MM.1S (cell line): ENCODE results near the gene PDGFRB.

Experiments
- DNase-seq: peaks from one replicate; pipeline ENCODE4 v3.0.0-alpha.2; 2015
- H2AFZ ChIP-seq: fragments of 300-600 bp; sonication (generic); 2 replicates; pipeline ENCODE4 v1.6.0; 2016; ENCODE audit warnings: antibody characterized with exemption, low read length
- H3F3A ChIP-seq: fragments of 300-600 bp; sonication (generic); 2 replicates; pipeline ENCODE4 v1.6.1; 2016; ENCODE audit warnings: mild to moderate bottlenecking, antibody characterized with exemption, low read length, moderate library complexity, mixed read lengths; ENCODE audit not compliant: insufficient read depth
- H3K27ac ChIP-seq: fragments of 300-600 bp; sonication (generic); 2 replicates; pipeline ENCODE4 v1.5.1; 2016; ENCODE audit warnings: mild to moderate bottlenecking, low read length
- H3K27me3 ChIP-seq: fragments of 300-600 bp; sonication (generic); replicated peaks from 2 replicates; pipeline ENCODE4 v1.6.0; 2016; ENCODE audit warnings: low read length; ENCODE audit not compliant: insufficient read depth
- H3K36me3 ChIP-seq: fragments of 300-600 bp; sonication (generic); replicated peaks from 2 replicates; pipeline ENCODE4 v1.6.1; 2016; ENCODE audit warnings: mild to moderate bottlenecking, low read length, mixed read lengths; ENCODE audit not compliant: insufficient read depth
- H3K4me1 ChIP-seq: fragments of 300-600 bp; sonication (generic); 2 replicates; pipeline ENCODE4 v1.6.1; 2016; ENCODE audit warnings: low read length, mixed read lengths
- H3K4me2 ChIP-seq: fragments of 300-600 bp; sonication (generic); 2 replicates; pipeline ENCODE4 v1.6.0; 2016; ENCODE audit warnings: low read depth, low read length
- H3K4me3 ChIP-seq: fragments of 300-600 bp; sonication (generic); 2 replicates; pipeline ENCODE4 v1.5.1; 2016; ENCODE audit warnings: low read length, mixed read lengths
- H3K79me2 ChIP-seq: fragments of 300-600 bp; sonication (generic); 2 replicates; pipeline ENCODE4 v1.6.1; 2016; ENCODE audit warnings: mixed run types, low read length, mixed read lengths
- H3K9ac ChIP-seq: fragments of 300-600 bp; sonication (generic); 2 replicates; pipeline ENCODE4 v1.6.1; 2016; ENCODE audit warnings: low read length, mixed read lengths
- H3K9me2 ChIP-seq: fragments of 300-600 bp; sonication (generic); replicated peaks from 2 replicates; pipeline ENCODE4 v1.6.1; 2016; ENCODE audit warnings: mild to moderate bottlenecking, low read length, mixed read lengths; ENCODE audit not compliant: insufficient read depth
- H3K9me3 ChIP-seq: fragments of 300-600 bp; sonication (generic); replicated peaks from 2 replicates; pipeline ENCODE4 v1.6.1; 2016; ENCODE audit warnings: mild to moderate bottlenecking, low read length, mixed read lengths; ENCODE audit not compliant: insufficient read depth
- H4K20me1 ChIP-seq: fragments of 300-600 bp; sonication (generic); 2 replicates; pipeline ENCODE4 v1.6.1; 2016; ENCODE audit warnings: mild to moderate bottlenecking, low read length, moderate library complexity, mixed read lengths; ENCODE audit not compliant: insufficient read depth
- EZH2 ChIP-seq: fragments of 300-600 bp; sonication (generic); optimal IDR thresholded peaks from 2 replicates; pipeline ENCODE3; 2017; ENCODE audit warnings: low read depth, mild to moderate bottlenecking, antibody characterized with exemption, low read length, mixed read lengths
- EZH2phosphoT487 ChIP-seq: fragments of 300-600 bp; sonication (generic); IDR thresholded peaks from 2 replicates; pipeline ENCODE4 v1.6.1; 2018; ENCODE audit warnings: antibody characterized with exemption, low read length
- TF ChIP-seq, protein P1 (sequence below): fragments of 300-600 bp; sonication (generic); IDR thresholded peaks from 2 replicates; pipeline ENCODE4 v1.5.1; 2016; ENCODE audit warnings: antibody characterized with exemption, low read length, mixed read lengths

The PDGFRB gene

DNA sequence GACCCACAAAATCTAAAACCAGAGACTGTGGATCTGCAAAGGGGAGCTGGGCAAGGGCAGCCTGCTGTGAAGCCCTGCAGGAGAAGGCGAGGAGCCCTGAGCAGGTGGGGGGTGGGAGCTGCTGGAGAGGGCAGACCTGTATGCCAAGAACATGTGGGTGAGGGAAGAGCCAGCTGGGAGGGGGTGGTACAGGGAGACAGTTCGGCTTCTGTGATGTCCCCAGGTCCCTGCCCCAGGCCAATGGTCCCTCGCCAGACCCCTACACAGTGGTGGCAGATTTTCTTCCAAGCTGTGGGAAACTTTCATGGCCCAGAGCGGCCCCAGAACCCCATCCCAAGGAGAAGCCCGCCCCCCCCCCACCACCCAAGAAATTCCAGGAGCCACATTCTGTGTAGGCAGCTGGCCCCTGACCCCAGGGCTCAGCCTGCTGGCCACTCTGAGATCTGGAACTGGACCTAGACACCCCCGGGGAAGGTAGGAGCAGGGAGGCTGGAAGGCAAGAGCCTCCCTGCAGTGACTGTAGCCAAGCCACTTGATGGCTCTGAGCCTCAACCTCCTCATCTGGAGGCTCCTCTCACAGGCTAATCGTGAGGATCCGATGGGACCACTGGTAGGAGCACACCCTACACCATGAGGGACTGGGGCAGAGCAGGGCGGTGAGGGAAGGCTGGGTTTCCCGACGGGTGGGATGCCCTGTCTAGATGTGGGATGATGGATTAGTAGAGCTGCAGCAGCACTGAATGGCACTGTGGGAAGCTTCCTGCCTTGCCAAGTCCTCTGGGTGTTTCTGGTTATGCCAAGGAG lies 46.7 kb downstream of the PDGFRB start:
- H3K27me3 ChIP-seq, result no peaks in the 10 kb centered on the region
- no peak overlapping the region for H3K9ac ChIP-seq
- H3K4me1 ChIP-seq, result no peaks in the 10 kb centered on the region
- no peak overlapping the region for H3K27ac ChIP-seq
- no peak for TF ChIP-seq EZH2
- TF ChIP-seq, protein P1, sequence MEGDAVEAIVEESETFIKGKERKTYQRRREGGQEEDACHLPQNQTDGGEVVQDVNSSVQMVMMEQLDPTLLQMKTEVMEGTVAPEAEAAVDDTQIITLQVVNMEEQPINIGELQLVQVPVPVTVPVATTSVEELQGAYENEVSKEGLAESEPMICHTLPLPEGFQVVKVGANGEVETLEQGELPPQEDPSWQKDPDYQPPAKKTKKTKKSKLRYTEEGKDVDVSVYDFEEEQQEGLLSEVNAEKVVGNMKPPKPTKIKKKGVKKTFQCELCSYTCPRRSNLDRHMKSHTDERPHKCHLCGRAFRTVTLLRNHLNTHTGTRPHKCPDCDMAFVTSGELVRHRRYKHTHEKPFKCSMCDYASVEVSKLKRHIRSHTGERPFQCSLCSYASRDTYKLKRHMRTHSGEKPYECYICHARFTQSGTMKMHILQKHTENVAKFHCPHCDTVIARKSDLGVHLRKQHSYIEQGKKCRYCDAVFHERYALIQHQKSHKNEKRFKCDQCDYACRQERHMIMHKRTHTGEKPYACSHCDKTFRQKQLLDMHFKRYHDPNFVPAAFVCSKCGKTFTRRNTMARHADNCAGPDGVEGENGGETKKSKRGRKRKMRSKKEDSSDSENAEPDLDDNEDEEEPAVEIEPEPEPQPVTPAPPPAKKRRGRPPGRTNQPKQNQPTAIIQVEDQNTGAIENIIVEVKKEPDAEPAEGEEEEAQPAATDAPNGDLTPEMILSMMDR, result no peak
- no peak for TF ChIP-seq EZH2phosphoT487
- no peaks in the 10 kb centered on the region for H3K79me2 ChIP-seq
- H2AFZ ChIP-seq, result no peak overlapping the region
- no peaks in the 10 kb centered on the region for H4K20me1 ChIP-seq
- H3K36me3 ChIP-seq, result no peaks in the 10 kb centered on the region
- no peaks in the 10 kb centered on the region for H3F3A ChIP-seq
- no peak for DNase-seq
- no peaks in the 10 kb centered on the region for H3K9me2 ChIP-seq
- no peak overlapping the region for H3K4me2 ChIP-seq
- H3K4me3 ChIP-seq, result no peak overlapping the region
- no peaks in the 10 kb centered on the region for H3K9me3 ChIP-seq

DNA sequence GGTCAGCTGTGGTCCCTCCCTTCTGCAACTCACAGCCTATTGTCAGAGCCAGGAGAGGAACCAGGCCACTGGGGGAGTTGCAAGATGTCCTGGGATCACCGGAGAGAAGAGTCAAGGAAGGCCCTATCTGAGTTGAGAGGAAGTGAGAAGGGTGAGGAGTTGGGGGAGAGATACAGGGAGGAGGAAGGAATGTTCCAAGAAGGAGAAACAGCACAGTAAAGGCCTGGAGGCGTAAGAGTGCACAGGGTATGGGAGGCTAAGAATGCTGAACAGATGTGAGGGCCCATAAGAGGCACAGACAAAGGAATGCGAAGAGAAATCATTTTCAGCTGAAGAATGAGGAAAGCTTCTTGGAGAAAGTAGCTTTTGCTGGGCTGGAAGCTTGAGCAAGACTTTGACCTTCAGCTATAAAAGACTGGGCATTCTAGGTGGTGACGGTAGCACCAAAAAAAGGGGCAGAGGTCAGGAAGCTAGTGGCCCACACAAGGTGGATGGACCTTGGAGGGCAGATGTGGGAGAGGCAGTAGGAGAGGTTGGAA lies 47.7 kb downstream of the PDGFRB start:
- H3K9ac ChIP-seq, result no peak overlapping the region
- H3K9me2 ChIP-seq, result no peaks in the 10 kb centered on the region
- H3K79me2 ChIP-seq, result no peaks in the 10 kb centered on the region
- DNase-seq, result no peak
- no peak overlapping the region for H2AFZ ChIP-seq
- H3K9me3 ChIP-seq, result no peaks in the 10 kb centered on the region
- TF ChIP-seq, protein P1, result no peak
- no peak for TF ChIP-seq EZH2phosphoT487
- no peak for TF ChIP-seq EZH2
- peaks cover 2% of the 10 kb centered on the region; the same call in 1 of the 2 replicates for H3F3A ChIP-seq
- H3K27ac ChIP-seq, result no peak overlapping the region
- H3K4me3 ChIP-seq, result no peak overlapping the region
- H3K36me3 ChIP-seq, result no peaks in the 10 kb centered on the region
- H3K4me1 ChIP-seq, result peaks cover 7% of the 10 kb centered on the region
- no peak overlapping the region for H3K4me2 ChIP-seq
- no peaks in the 10 kb centered on the region for H3K27me3 ChIP-seq
- H4K20me1 ChIP-seq, result no peaks in the 10 kb centered on the region

DNA sequence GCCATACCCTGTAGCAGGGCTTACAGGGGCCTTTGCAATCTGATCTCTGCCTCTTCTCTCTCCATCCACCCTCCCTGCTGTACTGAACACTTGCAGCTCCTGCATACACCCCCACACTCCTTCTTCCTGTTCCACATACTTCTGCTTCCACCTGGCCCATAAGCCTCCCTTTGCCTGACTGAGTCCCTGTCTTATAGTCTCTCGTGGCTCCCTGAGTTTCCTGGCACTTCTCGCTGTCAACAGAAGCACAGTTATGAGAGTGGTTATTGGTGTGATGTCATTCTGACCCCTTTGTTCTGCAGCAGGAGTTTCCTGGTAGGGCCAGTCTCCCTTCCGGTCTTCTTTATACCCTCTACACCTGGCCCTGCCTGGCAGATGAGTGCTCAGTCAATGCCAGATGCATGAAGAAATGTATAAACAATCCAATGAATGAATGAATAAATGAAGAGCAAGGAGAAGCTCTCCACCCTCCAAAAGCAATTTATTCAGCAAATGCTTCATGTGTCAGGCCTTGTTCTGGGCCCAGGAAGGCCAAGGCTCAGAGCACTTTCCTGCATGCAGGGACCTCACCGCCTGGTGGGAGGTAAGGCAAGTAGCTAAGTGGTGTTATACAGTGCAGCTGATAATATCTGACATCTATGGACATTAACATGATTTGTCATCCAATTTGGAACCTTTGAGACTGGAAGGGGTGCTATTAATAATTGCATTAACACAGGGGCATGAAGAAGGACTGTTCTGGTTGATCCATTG lies 48.8 kb downstream of the PDGFRB start:
- no peaks in the 10 kb centered on the region for H3K36me3 ChIP-seq
- no peaks in the 10 kb centered on the region for H3K9me2 ChIP-seq
- H3K4me2 ChIP-seq, result no peak overlapping the region
- no peak overlapping the region for H3K27ac ChIP-seq
- H3K4me1 ChIP-seq, result peaks cover 11% of the 10 kb centered on the region
- no peak overlapping the region for H3K9ac ChIP-seq
- no peaks in the 10 kb centered on the region for H4K20me1 ChIP-seq
- no peaks in the 10 kb centered on the region for H3K27me3 ChIP-seq
- no peak overlapping the region for H3K4me3 ChIP-seq
- no peaks in the 10 kb centered on the region for H3K9me3 ChIP-seq
- no peak for DNase-seq
- no peak overlapping the region for H2AFZ ChIP-seq
- peaks cover 7% of the 10 kb centered on the region; the same call in 1 of the 2 replicates for H3F3A ChIP-seq
- TF ChIP-seq EZH2phosphoT487, result no peak
- TF ChIP-seq EZH2, result no peak
- TF ChIP-seq, protein P1, result no peak
- H3K79me2 ChIP-seq, result no peaks in the 10 kb centered on the region
